IMR-90 (cell line): Measurements from ENCODE around the gene DPAGT1. TPM values are rescaled to one million over a fixed set of nuclear protein-coding genes. Genes with fewer than 3 reads are reported as not detected.

Source experiments
- ATAC-seq: fragments of 200-7000 bp; cut with Tn5 transposase; 2 replicates; pipeline ENCODE4 v1.9.1; 2020; ENCODE audit warnings: low read depth, mild to moderate bottlenecking, moderate library complexity
- BruUV-seq: library from RNA; stranded (reverse); fragments of 400-500 nt; replicated peaks from 2 replicates; lab custom pipeline; 2021; lab: Mats Ljungman, UMichigan
- CTCF ChIA-PET: fragments of 300-600 bp; formaldehyde crosslinking; extraction: SDS; loops from one replicate; lab custom pipeline; 2021; ENCODE audit warnings: antibody characterized with exemption; lab: Yijun Ruan, JAX
- POLR2A ChIA-PET: fragments of 300-600 bp; sonication (Branson Sonifier 250); formaldehyde crosslinking; loops from one replicate; lab custom pipeline; 2022; ENCODE audit warnings: antibody characterized with exemption; ENCODE audit not compliant: unreplicated experiment; lab: Charles Lee
- DNase-seq: peaks from one replicate; pipeline ENCODE4 v3.0.0; 2013
- H2AFZ ChIP-seq: replicated peaks from 2 replicates; pipeline ENCODE3; 2013; ENCODE audit warnings: low read length, mild to moderate bottlenecking; ENCODE audit not compliant: poor library complexity
- H2AK5ac ChIP-seq: 2 replicates; pipeline ENCODE4 v1.6.1; 2013; ENCODE audit warnings: low read depth, low read length, inconsistent platforms
- H2AK9ac ChIP-seq: replicated peaks from 2 replicates; pipeline ENCODE3; 2013; ENCODE audit warnings: mild to moderate bottlenecking, low read depth, low read length, moderate library complexity; ENCODE audit not compliant: poor library complexity
- H2BK120ac ChIP-seq: 2 replicates; pipeline ENCODE4 v1.6.1; 2013; ENCODE audit warnings: low read depth, low read length, inconsistent platforms
- H2BK15ac ChIP-seq: 3 replicates; pipeline ENCODE4 v1.6.1; 2013; ENCODE audit warnings: low read depth, low read length, inconsistent platforms
- H2BK20ac ChIP-seq: 2 replicates; pipeline ENCODE4 v1.6.1; 2013; ENCODE audit warnings: low read depth, mild to moderate bottlenecking, inconsistent platforms, low read length, moderate library complexity
- H2BK5ac ChIP-seq: 2 replicates; pipeline ENCODE4 v1.6.1; 2013; ENCODE audit warnings: mild to moderate bottlenecking, low read depth, low read length, inconsistent platforms; ENCODE audit not compliant: poor library complexity, severe bottlenecking
- H3K14ac ChIP-seq: replicated peaks from 2 replicates; pipeline ENCODE4 v1.6.1; 2013; ENCODE audit warnings: low read depth, low read length, inconsistent platforms
- H3K18ac ChIP-seq: 2 replicates; pipeline ENCODE4 v1.6.1; 2013; ENCODE audit warnings: low read depth, low read length, control low read depth
- H3K23ac ChIP-seq: 2 replicates; pipeline ENCODE4 v1.6.1; 2013; ENCODE audit warnings: low read depth, low read length, inconsistent platforms
- H3K27ac ChIP-seq: 2 replicates; pipeline ENCODE4 v1.5.1; 2013; ENCODE audit warnings: mild to moderate bottlenecking, control low read depth, low read length; ENCODE audit not compliant: insufficient read depth
- H3K27me3 ChIP-seq: 2 replicates; pipeline ENCODE4 v1.6.1; 2013; ENCODE audit warnings: low read length; ENCODE audit not compliant: control insufficient read depth, insufficient read depth
- H3K36me3 ChIP-seq: 2 replicates; pipeline ENCODE4 v1.6.1; 2013; ENCODE audit warnings: low read length, mixed read lengths; ENCODE audit not compliant: control insufficient read depth, insufficient read depth
- H3K4ac ChIP-seq: 2 replicates; pipeline ENCODE4 v1.6.1; 2013; ENCODE audit warnings: low read depth, low read length, inconsistent platforms
- H3K4me1 ChIP-seq: 2 replicates; pipeline ENCODE4 v1.6.1; 2013; ENCODE audit warnings: low read length, mixed read lengths; ENCODE audit not compliant: control insufficient read depth, insufficient read depth
- H3K4me2 ChIP-seq: 2 replicates; pipeline ENCODE4 v1.6.1; 2013; ENCODE audit warnings: low read depth, mild to moderate bottlenecking, control low read depth, low read length, moderate library complexity
- H3K4me3 ChIP-seq: 2 replicates; pipeline ENCODE4 v1.5.1; 2013; ENCODE audit warnings: low read depth, mild to moderate bottlenecking, control low read depth, low read length, moderate library complexity; ENCODE audit not compliant: insufficient read depth
- H3K56ac ChIP-seq: 2 replicates; pipeline ENCODE4 v1.6.1; 2013; ENCODE audit warnings: low read length, inconsistent platforms; ENCODE audit not compliant: insufficient read depth; ENCODE audit errors: extremely low read depth
- H3K79me1 ChIP-seq, 2 experiments: 2 replicates each; pipeline ENCODE4 v1.6.1; 2013; ENCODE audit warnings: low read length in 2 of 2, inconsistent platforms in 1 of 2, low read depth in 1 of 2
- H3K9ac ChIP-seq: 2 replicates; pipeline ENCODE4 v1.6.1; 2013; ENCODE audit warnings: low read depth, low read length, control low read depth
- H3K9me1 ChIP-seq: 2 replicates; pipeline ENCODE4 v1.6.1; 2013; ENCODE audit warnings: low read length, inconsistent platforms; ENCODE audit not compliant: insufficient read depth
- H3K9me3 ChIP-seq: 2 replicates; pipeline ENCODE4 v1.6.1; 2013; ENCODE audit warnings: low read length; ENCODE audit not compliant: control insufficient read depth, insufficient read depth
- H4K20me1 ChIP-seq: 2 replicates; pipeline ENCODE4 v1.6.1; 2013; ENCODE audit warnings: low read length, inconsistent platforms; ENCODE audit not compliant: insufficient read depth
- H4K5ac ChIP-seq: 2 replicates; pipeline ENCODE4 v1.6.1; 2013; ENCODE audit warnings: mild to moderate bottlenecking, low read depth, low read length, control low read depth
- H4K8ac ChIP-seq, 2 experiments: 2 replicates each; pipeline ENCODE4 v1.6.1; 2013; ENCODE audit warnings: low read depth in 2 of 2, low read length in 2 of 2, control low read depth in 1 of 2, inconsistent platforms in 1 of 2
- H4K91ac ChIP-seq: 2 replicates; pipeline ENCODE4 v1.6.1; 2013; ENCODE audit warnings: low read depth, low read length, inconsistent platforms; ENCODE audit not compliant: insufficient read depth
- BHLHE40 ChIP-seq: fragments of 150-350 bp; IDR thresholded peaks from 2 replicates; pipeline ENCODE4 v1.6.1; 2016; ENCODE audit warnings: mild to moderate bottlenecking, low read depth, low read length
- CEBPB ChIP-seq: IDR thresholded peaks from 2 replicates; pipeline ENCODE4 v1.6.1; 2012; ENCODE audit warnings: low read depth, low read length, improper control_type of control experiment
- CHD1 ChIP-seq: IDR thresholded peaks from 2 replicates; pipeline ENCODE4 v1.6.1; 2012; ENCODE audit warnings: low read depth, low read length, improper control_type of control experiment
- FOS ChIP-seq: fragments of 150-350 bp; IDR thresholded peaks from 2 replicates; pipeline ENCODE4 v1.6.1; 2016; ENCODE audit warnings: low read depth, low read length
- MAFK ChIP-seq: IDR thresholded peaks from 2 replicates; pipeline ENCODE4 v1.6.1; 2012; ENCODE audit warnings: low read depth, low read length, improper control_type of control experiment
- MAZ ChIP-seq: IDR thresholded peaks from 2 replicates; pipeline ENCODE4 v1.6.1; 2012; ENCODE audit warnings: low read depth, mild to moderate bottlenecking, low read length, improper control_type of control experiment, moderate library complexity, borderline replicate concordance
- MXI1 ChIP-seq: IDR thresholded peaks from 2 replicates; pipeline ENCODE4 v1.6.1; 2012; ENCODE audit warnings: low read depth, mild to moderate bottlenecking, low read length, moderate library complexity, borderline replicate concordance
- NFE2L2 ChIP-seq: fragments of 150-350 bp; IDR thresholded peaks from 2 replicates; pipeline ENCODE4 v1.6.1; 2016; ENCODE audit warnings: low read depth, mild to moderate bottlenecking, low read length
- POLR2A ChIP-seq: IDR thresholded peaks from 2 replicates; pipeline ENCODE4 v1.6.1; 2012; ENCODE audit warnings: mild to moderate bottlenecking, low read depth, low read length
- RAD21 ChIP-seq: IDR thresholded peaks from 2 replicates; pipeline ENCODE4 v1.6.1; 2012; ENCODE audit warnings: low read length, improper control_type of control experiment
- RCOR1 ChIP-seq: IDR thresholded peaks from 2 replicates; pipeline ENCODE4 v1.6.1; 2012; ENCODE audit warnings: mild to moderate bottlenecking, low read length, improper control_type of control experiment; ENCODE audit not compliant: insufficient replicate concordance
- RFX5 ChIP-seq: IDR thresholded peaks from 2 replicates; pipeline ENCODE4 v1.8.0; 2012; ENCODE audit warnings: low read depth, mild to moderate bottlenecking, low read length, moderate library complexity
- SMC3 ChIP-seq: fragments of 150-350 bp; IDR thresholded peaks from 2 replicates; pipeline ENCODE4 v1.6.1; 2016; ENCODE audit warnings: low read depth, mild to moderate bottlenecking, antibody characterized with exemption, low read length, moderate library complexity
- WGBS, 2 experiments: methylation state at CpG; one replicate each; pipeline versions ENCODE4 v1.1.5 to v1.1.7; 2013; ENCODE audit warnings: missing lambda C conversion rate in 2 of 2; ENCODE audit not compliant: insufficient read length in 1 of 2; ENCODE audit errors: extremely low coverage in 2 of 2; 5-methylcytosine and 5-hydroxymethylcytosine counted together
- dilution Hi-C: fragments of 300-500 bp; cut with HindIII; formaldehyde crosslinking; loops from one replicate; pipeline ENCODE4 v1.14.3; 2018; ENCODE audit warnings: low sequenced_read_pairs; ENCODE audit not compliant: unreplicated experiment
- in situ Hi-C: fragments of 300-500 bp; cut with MboI; formaldehyde crosslinking; loops from 3 replicates; pipeline ENCODE4 v1.14.3; 2019; ENCODE audit warnings: low sequenced_read_pairs, inconsistent platforms, mixed read lengths
- intact Hi-C: fragments of 100-400 bp; cut with micrococcal nuclease; formaldehyde crosslinking; loops from 2 replicates; pipeline ENCODE4 v1.10.0; 2022
- polyA plus RNA-seq, 3 experiments: library from polyadenylated mRNA; depleted of rRNA; stranded (reverse); fragments of >200 nt; gene quantifications; 2 replicates each; pipeline ENCODE4 v1.2.3, GENCODE V29; 2012; ENCODE audit warnings: low replicate concordance in 1 of 3
- total RNA-seq: library from RNA; depleted of rRNA; stranded (reverse); fragments of >200 nt; gene quantifications from 2 replicates; pipeline ENCODE4 v1.2.3, GENCODE V29; 2012
- TF ChIP-seq, protein P1 (sequence below): conservative IDR thresholded peaks from 2 replicates; pipeline ENCODE4 v1.5.1; 2012; ENCODE audit warnings: mild to moderate bottlenecking, low read depth, low read length, improper control_type of control experiment
- TF ChIP-seq, protein P2 (sequence below): fragments of 150-350 bp; IDR thresholded peaks from 2 replicates; pipeline ENCODE4 v1.6.1; 2016; ENCODE audit warnings: low read depth, mild to moderate bottlenecking, low read length, moderate library complexity, borderline replicate concordance
- TF ChIP-seq, protein P3 (sequence below): fragments of 150-350 bp; IDR thresholded peaks from 2 replicates; pipeline ENCODE4 v1.6.1; 2017; ENCODE audit warnings: mild to moderate bottlenecking, antibody characterized with exemption, low read length, low read depth

DPAGT1 gene
- total and polyA plus RNA-seq, 2 of the 4 experiments (the other 2 are of a cell fraction), result 15.2 to 53.4 TPM

DNA sequence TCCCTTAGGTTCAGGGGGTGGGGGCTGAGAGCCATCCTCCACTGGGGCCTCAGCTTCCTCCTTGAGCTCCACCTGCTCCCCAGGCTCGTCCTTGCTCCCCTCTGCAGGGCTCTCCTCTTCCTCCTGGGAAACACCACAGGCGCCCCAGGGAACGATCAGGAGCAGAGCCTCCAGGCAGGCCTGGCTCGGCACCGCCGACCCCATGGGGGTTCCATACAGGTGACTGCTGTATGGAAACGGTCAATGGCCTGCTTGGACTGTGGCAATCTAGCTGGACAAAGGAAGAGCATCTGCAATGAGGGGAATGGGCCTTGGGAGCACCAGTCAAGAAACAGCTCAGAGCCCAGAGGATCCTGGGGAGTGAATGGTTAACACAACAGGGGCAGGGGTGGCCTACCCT lies 52.6 kb downstream of the DPAGT1 start:
- H3K18ac ChIP-seq, result no peak overlapping the region
- no peaks in the 10 kb centered on the region for H3K9me3 ChIP-seq
- H3K4me2 ChIP-seq, result no peak overlapping the region
- no peak overlapping the region for H2AFZ ChIP-seq
- no peak overlapping the region for H2BK120ac ChIP-seq
- H3K4me3 ChIP-seq, result no peak overlapping the region
- H3K79me1 ChIP-seq, result peaks cover 0 to 16% of the 10 kb centered on the region in 2 experiments; a peak in 3 of 4 replicates
- DNase-seq, result no peak
- 100% methylated on average over 3 of the region's 7 CpGs; no CpG with 5 or more reads in 1 of the 2 experiments for WGBS, 2 experiments
- in situ Hi-C loops, result no loop called here
- H4K20me1 ChIP-seq, result no peaks in the 10 kb centered on the region; the same call in 1 of the 2 replicates
- CTCF ChIA-PET, result no interaction called here
- dilution Hi-C loops, result no loop called here
- H2BK20ac ChIP-seq, result no peak overlapping the region
- H4K8ac ChIP-seq, result no peak overlapping the region
- H2AK9ac ChIP-seq, result no peak overlapping the region
- no peak overlapping the region for H3K9ac ChIP-seq
- H3K27ac ChIP-seq, result no peak overlapping the region
- no peak overlapping the region for H2BK5ac ChIP-seq
- no peak overlapping the region for H3K14ac ChIP-seq
- no peak for ATAC-seq
- H3K27me3 ChIP-seq, result no peaks in the 10 kb centered on the region
- no peak overlapping the region for H2BK15ac ChIP-seq
- peaks cover 78% of the 10 kb centered on the region for H3K36me3 ChIP-seq
- H3K9me1 ChIP-seq, result no peaks in the 10 kb centered on the region
- no peak overlapping the region for H3K4ac ChIP-seq
- no TSS peak for BruUV-seq
- H4K91ac ChIP-seq, result no peak overlapping the region
- TF ChIP-seq BHLHE40 (no peak), RFX5 (no peak), POLR2A (no peak), MAFK (no peak), CEBPB (no peak), CHD1 (no peak), NFE2L2 (no peak), MXI1 (no peak), FOS (no peak), MAZ (no peak), RCOR1 (no peak), SMC3 (no peak), RAD21 (no peak)
- TF ChIP-seq, protein P1, sequence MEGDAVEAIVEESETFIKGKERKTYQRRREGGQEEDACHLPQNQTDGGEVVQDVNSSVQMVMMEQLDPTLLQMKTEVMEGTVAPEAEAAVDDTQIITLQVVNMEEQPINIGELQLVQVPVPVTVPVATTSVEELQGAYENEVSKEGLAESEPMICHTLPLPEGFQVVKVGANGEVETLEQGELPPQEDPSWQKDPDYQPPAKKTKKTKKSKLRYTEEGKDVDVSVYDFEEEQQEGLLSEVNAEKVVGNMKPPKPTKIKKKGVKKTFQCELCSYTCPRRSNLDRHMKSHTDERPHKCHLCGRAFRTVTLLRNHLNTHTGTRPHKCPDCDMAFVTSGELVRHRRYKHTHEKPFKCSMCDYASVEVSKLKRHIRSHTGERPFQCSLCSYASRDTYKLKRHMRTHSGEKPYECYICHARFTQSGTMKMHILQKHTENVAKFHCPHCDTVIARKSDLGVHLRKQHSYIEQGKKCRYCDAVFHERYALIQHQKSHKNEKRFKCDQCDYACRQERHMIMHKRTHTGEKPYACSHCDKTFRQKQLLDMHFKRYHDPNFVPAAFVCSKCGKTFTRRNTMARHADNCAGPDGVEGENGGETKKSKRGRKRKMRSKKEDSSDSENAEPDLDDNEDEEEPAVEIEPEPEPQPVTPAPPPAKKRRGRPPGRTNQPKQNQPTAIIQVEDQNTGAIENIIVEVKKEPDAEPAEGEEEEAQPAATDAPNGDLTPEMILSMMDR, result no peak
- TF ChIP-seq, protein P2, sequence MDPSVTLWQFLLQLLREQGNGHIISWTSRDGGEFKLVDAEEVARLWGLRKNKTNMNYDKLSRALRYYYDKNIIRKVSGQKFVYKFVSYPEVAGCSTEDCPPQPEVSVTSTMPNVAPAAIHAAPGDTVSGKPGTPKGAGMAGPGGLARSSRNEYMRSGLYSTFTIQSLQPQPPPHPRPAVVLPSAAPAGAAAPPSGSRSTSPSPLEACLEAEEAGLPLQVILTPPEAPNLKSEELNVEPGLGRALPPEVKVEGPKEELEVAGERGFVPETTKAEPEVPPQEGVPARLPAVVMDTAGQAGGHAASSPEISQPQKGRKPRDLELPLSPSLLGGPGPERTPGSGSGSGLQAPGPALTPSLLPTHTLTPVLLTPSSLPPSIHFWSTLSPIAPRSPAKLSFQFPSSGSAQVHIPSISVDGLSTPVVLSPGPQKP, result no peak
- TF ChIP-seq, protein P3, sequence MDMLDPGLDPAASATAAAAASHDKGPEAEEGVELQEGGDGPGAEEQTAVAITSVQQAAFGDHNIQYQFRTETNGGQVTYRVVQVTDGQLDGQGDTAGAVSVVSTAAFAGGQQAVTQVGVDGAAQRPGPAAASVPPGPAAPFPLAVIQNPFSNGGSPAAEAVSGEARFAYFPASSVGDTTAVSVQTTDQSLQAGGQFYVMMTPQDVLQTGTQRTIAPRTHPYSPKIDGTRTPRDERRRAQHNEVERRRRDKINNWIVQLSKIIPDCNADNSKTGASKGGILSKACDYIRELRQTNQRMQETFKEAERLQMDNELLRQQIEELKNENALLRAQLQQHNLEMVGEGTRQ, result no peak
- POLR2A ChIA-PET, result no interaction called here
- H4K5ac ChIP-seq, result no peak overlapping the region
- intact Hi-C loops, result no loop called here
- H2AK5ac ChIP-seq, result no peak overlapping the region
- no peak overlapping the region for H3K23ac ChIP-seq
- H3K4me1 ChIP-seq, result no peaks in the 10 kb centered on the region
- no peak overlapping the region for H3K56ac ChIP-seq
